ENCODE measurements around the gene ZNF787.

DNA sequence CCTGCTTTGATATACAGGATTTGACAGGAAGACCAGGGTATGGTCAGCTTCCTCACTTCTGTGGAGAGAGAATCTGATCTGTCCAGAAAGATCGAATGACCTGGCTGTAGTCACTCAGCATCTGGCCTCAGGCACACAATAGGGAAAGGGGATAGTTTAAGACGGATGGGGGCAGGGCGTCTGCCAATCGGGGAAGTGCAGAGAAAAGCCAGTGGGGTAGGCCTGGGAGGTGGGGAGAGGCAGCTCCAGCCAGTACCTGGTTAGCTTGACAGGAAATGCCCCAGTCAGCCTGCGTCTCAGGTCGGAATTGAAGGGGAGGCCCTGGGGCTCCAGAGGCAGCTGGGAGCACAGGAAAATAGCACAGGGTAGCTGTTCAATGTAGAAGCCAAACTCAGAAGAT, 32.4 kb upstream of the ZNF787 start:
- TF ChIP-seq, protein P1, sequence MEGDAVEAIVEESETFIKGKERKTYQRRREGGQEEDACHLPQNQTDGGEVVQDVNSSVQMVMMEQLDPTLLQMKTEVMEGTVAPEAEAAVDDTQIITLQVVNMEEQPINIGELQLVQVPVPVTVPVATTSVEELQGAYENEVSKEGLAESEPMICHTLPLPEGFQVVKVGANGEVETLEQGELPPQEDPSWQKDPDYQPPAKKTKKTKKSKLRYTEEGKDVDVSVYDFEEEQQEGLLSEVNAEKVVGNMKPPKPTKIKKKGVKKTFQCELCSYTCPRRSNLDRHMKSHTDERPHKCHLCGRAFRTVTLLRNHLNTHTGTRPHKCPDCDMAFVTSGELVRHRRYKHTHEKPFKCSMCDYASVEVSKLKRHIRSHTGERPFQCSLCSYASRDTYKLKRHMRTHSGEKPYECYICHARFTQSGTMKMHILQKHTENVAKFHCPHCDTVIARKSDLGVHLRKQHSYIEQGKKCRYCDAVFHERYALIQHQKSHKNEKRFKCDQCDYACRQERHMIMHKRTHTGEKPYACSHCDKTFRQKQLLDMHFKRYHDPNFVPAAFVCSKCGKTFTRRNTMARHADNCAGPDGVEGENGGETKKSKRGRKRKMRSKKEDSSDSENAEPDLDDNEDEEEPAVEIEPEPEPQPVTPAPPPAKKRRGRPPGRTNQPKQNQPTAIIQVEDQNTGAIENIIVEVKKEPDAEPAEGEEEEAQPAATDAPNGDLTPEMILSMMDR (IDR thresholded peaks at IDR 0.05), result no peak
- TF ChIP-seq POLR2AphosphoS5 (IDR thresholded peaks at IDR 0.05; ENCODE audit: low read depth, low read length), result no peak

Data from Panc1 (cell line).